Fibroblast of lung (primary cell): ENCODE data around the gene P2RY8. TPM values are rescaled to one million over a fixed set of nuclear protein-coding genes. Genes with fewer than 3 reads are reported as not detected.

Experiments
- DNase-seq, 2 donors: peaks; one replicate each; pipeline versions ENCODE4 v3.0.0 to v3.0.0-alpha.2; 2010; ENCODE audit warnings: low read depth in 2 of 2
- H2AFZ ChIP-seq: 2 replicates; pipeline ENCODE4 v1.5.1; 2012; ENCODE audit warnings: low read length, control low read depth, inconsistent platforms
- H3K27ac ChIP-seq: 2 replicates; pipeline ENCODE4 v1.5.1; 2011; ENCODE audit warnings: low read length, control low read depth; ENCODE audit not compliant: insufficient read depth
- H3K27me3 ChIP-seq: 2 replicates; pipeline ENCODE4 v1.5.1; 2011; ENCODE audit warnings: mild to moderate bottlenecking, low read length; ENCODE audit not compliant: control insufficient read depth, insufficient read depth
- H3K36me3 ChIP-seq: 2 replicates; pipeline ENCODE4 v1.5.1; 2011; ENCODE audit warnings: low read length; ENCODE audit not compliant: control insufficient read depth, insufficient read depth
- H3K4me1 ChIP-seq: 2 replicates; pipeline ENCODE4 v1.5.1; 2011; ENCODE audit warnings: low read length; ENCODE audit not compliant: control insufficient read depth, insufficient read depth; ENCODE audit errors: extremely low read depth
- H3K4me2 ChIP-seq: 2 replicates; pipeline ENCODE4 v1.5.1; 2011; ENCODE audit warnings: low read length, control low read depth; ENCODE audit not compliant: insufficient read depth; ENCODE audit errors: extremely low read depth
- H3K4me3 ChIP-seq, 4 experiments: fragments of 200-600 bp in 1 of 4; sonication (generic) in 1 of 4; replicated peaks in 1 of 4; 2 replicates each; pipeline ENCODE4 v1.5.1; 2011 to 2016; ENCODE audit warnings: low read length in 4 of 4, low read depth in 3 of 4, mild to moderate bottlenecking in 3 of 4, control low read depth in 2 of 4, inconsistent platforms in 1 of 4, mixed read lengths in 1 of 4; ENCODE audit not compliant: insufficient read depth in 1 of 4; ENCODE audit errors: control extremely low read depth in 1 of 4
- H3K79me2 ChIP-seq: 2 replicates; pipeline ENCODE4 v1.5.1; 2012; ENCODE audit warnings: mild to moderate bottlenecking, low read length, inconsistent platforms; ENCODE audit not compliant: control insufficient read depth, insufficient read depth
- H3K9ac ChIP-seq: 2 replicates; pipeline ENCODE4 v1.5.1; 2011; ENCODE audit warnings: mild to moderate bottlenecking, low read length, control low read depth; ENCODE audit not compliant: insufficient read depth
- H3K9me3 ChIP-seq: 2 replicates; pipeline ENCODE4 v1.5.1; 2012; ENCODE audit warnings: low read depth, low read length; ENCODE audit not compliant: control insufficient read depth, insufficient read depth
- H4K20me1 ChIP-seq: 2 replicates; pipeline ENCODE4 v1.5.1; 2011; ENCODE audit warnings: low read length; ENCODE audit not compliant: control insufficient read depth, insufficient read depth; ENCODE audit errors: extremely low read depth
- EZH2 ChIP-seq: IDR thresholded peaks from 2 replicates; pipeline ENCODE4 v1.5.1; 2012; ENCODE audit warnings: low read length, control low read depth, mild to moderate bottlenecking; ENCODE audit errors: missing control alignments
- polyA plus RNA-seq, 2 donors: library from polyadenylated mRNA; depleted of rRNA in 1 of 2; stranded (reverse) in 1 of 2; unstranded in 1 of 2; fragments of >200 nt; gene quantifications; 2 replicates each; pipeline ENCODE4 v1.2.1, GENCODE V29; 2011 to 2012; ENCODE audit warnings: missing spikeins in 1 of 2
- total RNA-seq: library from RNA; depleted of rRNA; stranded (reverse); fragments of >200 nt; gene quantifications from 2 replicates; pipeline ENCODE4 v1.2.1, GENCODE V29; 2014
- TF ChIP-seq, protein P1 (sequence below), 2 donors: IDR thresholded peaks in 1 of 2; conservative IDR thresholded peaks in 1 of 2; 1 replicate in 1 of 2; 2 replicates in 1 of 2; pipeline ENCODE4 v1.5.1; 2011 to 2012; ENCODE audit warnings: low read length in 2 of 2, control low read depth in 1 of 2, inconsistent platforms in 1 of 2, low read depth in 1 of 2, mild to moderate bottlenecking in 1 of 2

P2RY8 gene
- total and polyA plus RNA-seq, 2 donors (not counting 1 experiment from before 2014, with no cell fraction given) = not detected

DNA sequence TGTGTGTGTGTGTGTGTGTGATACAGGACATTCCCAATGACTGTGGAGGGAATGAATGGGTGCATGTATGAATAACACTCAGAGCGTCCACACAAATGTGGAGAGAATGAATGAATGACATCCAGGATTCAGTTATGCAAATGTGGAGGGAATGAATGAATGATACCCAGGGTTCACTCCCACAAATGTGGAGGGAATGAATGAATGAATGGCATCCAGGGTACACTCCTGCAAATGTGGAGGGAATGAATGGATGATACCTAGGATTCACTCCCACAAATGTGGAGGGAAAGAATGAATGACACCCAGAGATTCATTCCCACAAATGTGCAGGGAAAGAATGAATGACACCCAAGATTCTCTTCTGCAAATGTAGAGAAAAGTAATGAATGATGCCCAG, 48.2 kb downstream of the P2RY8 start:
- TF ChIP-seq, protein P1, sequence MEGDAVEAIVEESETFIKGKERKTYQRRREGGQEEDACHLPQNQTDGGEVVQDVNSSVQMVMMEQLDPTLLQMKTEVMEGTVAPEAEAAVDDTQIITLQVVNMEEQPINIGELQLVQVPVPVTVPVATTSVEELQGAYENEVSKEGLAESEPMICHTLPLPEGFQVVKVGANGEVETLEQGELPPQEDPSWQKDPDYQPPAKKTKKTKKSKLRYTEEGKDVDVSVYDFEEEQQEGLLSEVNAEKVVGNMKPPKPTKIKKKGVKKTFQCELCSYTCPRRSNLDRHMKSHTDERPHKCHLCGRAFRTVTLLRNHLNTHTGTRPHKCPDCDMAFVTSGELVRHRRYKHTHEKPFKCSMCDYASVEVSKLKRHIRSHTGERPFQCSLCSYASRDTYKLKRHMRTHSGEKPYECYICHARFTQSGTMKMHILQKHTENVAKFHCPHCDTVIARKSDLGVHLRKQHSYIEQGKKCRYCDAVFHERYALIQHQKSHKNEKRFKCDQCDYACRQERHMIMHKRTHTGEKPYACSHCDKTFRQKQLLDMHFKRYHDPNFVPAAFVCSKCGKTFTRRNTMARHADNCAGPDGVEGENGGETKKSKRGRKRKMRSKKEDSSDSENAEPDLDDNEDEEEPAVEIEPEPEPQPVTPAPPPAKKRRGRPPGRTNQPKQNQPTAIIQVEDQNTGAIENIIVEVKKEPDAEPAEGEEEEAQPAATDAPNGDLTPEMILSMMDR (conservative IDR thresholded peaks at IDR 0.05 in 1 of 2, IDR thresholded peaks at IDR 0.05 in 1 of 2; ENCODE audit: low read depth in 1 of 2, low read length in 2 of 2) = no peak
- no peak for TF ChIP-seq EZH2
- H3K4me3 ChIP-seq = no peak overlapping the region

DNA sequence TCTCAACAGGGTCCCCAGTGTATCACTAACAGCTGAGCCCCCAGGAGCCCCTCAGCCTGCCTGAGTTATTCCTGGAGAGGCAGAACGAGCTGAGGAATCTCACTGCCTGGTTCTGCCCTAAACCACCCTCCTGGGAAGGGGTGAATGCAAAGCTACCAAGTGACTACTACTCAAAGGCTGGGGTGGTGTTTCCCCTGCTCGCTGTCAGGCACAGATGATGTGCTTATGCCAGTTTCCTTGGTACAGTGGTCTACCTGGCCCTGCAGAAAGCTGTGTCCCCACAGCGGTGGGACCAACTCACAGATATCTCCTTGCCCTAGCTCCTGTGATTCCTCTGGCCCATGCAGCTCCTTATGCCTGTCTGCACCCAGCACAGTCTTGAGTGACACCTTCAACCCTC, 48.8 kb downstream of the P2RY8 start:
- no peak for DNase-seq
- TF ChIP-seq EZH2 = no peak
- TF ChIP-seq, protein P1 (conservative IDR thresholded peaks at IDR 0.05 in 1 of 2, IDR thresholded peaks at IDR 0.05 in 1 of 2; ENCODE audit: low read depth in 1 of 2, low read length in 2 of 2) = no peak
- Histone ChIP-seq H3K9me3 (no peaks in the 10 kb centered on the region), H3K9ac (no peak overlapping the region), H3K27me3 (no peaks in the 10 kb centered on the region), H2AFZ (no peak overlapping the region), H3K36me3 (no peaks in the 10 kb centered on the region), H3K4me2 (no peak overlapping the region), H3K27ac (no peak overlapping the region), H3K79me2 (no peaks in the 10 kb centered on the region), H4K20me1 (no peaks in the 10 kb centered on the region), H3K4me3 (no peak overlapping the region), H3K4me1 (no peaks in the 10 kb centered on the region)

More for the DNA sequence above, 48.2 kb downstream of the P2RY8 start:
- no peak overlapping the region for H2AFZ ChIP-seq
- H3K9me3 ChIP-seq = no peaks in the 10 kb centered on the region
- H3K4me2 ChIP-seq = no peak overlapping the region
- no peaks in the 10 kb centered on the region for H3K4me1 ChIP-seq
- no peaks in the 10 kb centered on the region for H3K27me3 ChIP-seq
- H3K36me3 ChIP-seq = no peaks in the 10 kb centered on the region
- H3K9ac ChIP-seq = no peak overlapping the region
- DNase-seq = no peak
- H4K20me1 ChIP-seq = no peaks in the 10 kb centered on the region
- H3K79me2 ChIP-seq = no peaks in the 10 kb centered on the region
- H3K27ac ChIP-seq = no peak overlapping the region

DNA sequence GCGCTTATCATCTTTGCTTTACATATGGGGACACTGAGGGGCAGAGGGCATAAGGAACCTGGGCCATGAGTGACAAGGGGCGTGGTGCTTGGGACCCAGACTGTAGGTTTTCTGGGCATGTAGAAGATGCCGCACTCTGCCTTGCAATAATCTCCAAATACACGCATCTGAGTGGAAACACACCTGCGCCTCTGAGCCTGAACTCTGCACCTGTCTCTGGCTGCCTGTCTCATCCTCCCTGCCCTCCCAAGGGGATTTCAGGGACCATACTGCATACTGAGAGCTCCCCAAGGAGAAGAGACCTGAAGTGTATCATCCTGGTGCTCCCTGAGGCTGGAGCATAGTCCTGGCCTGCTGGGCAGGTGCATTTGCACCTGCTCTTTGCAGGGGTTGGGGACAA, 49.6 kb downstream of the P2RY8 start:
- no peaks in the 10 kb centered on the region for H3K9me3 ChIP-seq
- H3K9ac ChIP-seq = no peak overlapping the region
- no peak overlapping the region for H3K4me2 ChIP-seq
- no peaks in the 10 kb centered on the region for H4K20me1 ChIP-seq
- no peak overlapping the region for H3K4me3 ChIP-seq
- H2AFZ ChIP-seq = no peak overlapping the region
- DNase-seq = no peak
- H3K4me1 ChIP-seq = no peaks in the 10 kb centered on the region
- TF ChIP-seq, protein P1 (conservative IDR thresholded peaks at IDR 0.05 in 1 of 2, IDR thresholded peaks at IDR 0.05 in 1 of 2; ENCODE audit: low read depth in 1 of 2, low read length in 2 of 2) = no peak
- TF ChIP-seq EZH2 = no peak
- no peak overlapping the region for H3K27ac ChIP-seq
- no peaks in the 10 kb centered on the region for H3K79me2 ChIP-seq
- H3K27me3 ChIP-seq = no peaks in the 10 kb centered on the region
- H3K36me3 ChIP-seq = no peaks in the 10 kb centered on the region
